ENCODE data around the gene PCDHB1. TPM values are rescaled to one million over a fixed set of nuclear protein-coding genes. Genes with fewer than 3 reads are reported as not detected.

Gene PCDHB1
- total and polyA plus RNA-seq, 2 experiments from 2014 or later: 0.17 TPM; not detected in 1

GRCh38 chr5:141022384-141022783 lies 28.8 kb upstream of the PCDHB1 start:
- 100% methylated on average over 1 of the region's 1 CpG for WGBS (ENCODE audit: low lambda C conversion rate, missing lambda C conversion rate)
- no peaks in the 10 kb centered on the region for H3K27me3 ChIP-seq
- no peak overlapping the region for H3K27ac ChIP-seq
- no peak overlapping the region for H3K4me2 ChIP-seq
- H3K4me3 ChIP-seq: no peak overlapping the region
- H3K36me3 ChIP-seq (replicated peaks; ENCODE audit: insufficient read depth, low read depth): no peaks in the 10 kb centered on the region
- TF ChIP-seq EZH2 (IDR thresholded peaks at IDR 0.05; ENCODE audit: borderline replicate concordance) (no peak), EZH2phosphoT487 (IDR thresholded peaks at IDR 0.05; ENCODE audit: low read depth, severe bottlenecking, unreplicated experiment) (no peak), CTCF (IDR thresholded peaks at IDR 0.05; ENCODE audit: poor library complexity) (no peak)
- no peak overlapping the region for H2AFZ ChIP-seq
- no peaks in the 10 kb centered on the region for H3K9me3 ChIP-seq (ENCODE audit: low read depth)
- no peaks in the 10 kb centered on the region for H3K4me1 ChIP-seq (ENCODE audit: insufficient read depth)
- H3K79me2 ChIP-seq: no peaks in the 10 kb centered on the region
- H4K20me1 ChIP-seq (ENCODE audit: insufficient read depth, poor library complexity, severe bottlenecking): no peaks in the 10 kb centered on the region
- no peaks in the 10 kb centered on the region for H3K9me2 ChIP-seq (replicated peaks; ENCODE audit: insufficient read depth)
- DNase-seq (ENCODE audit: low spot score): no peak

- H3K36me3 ChIP-seq (replicated peaks; ENCODE audit: insufficient read depth, low read depth): no peaks in the 10 kb centered on the region
- no peaks in the 10 kb centered on the region for H3K9me3 ChIP-seq (ENCODE audit: low read depth)
- no peak for TF ChIP-seq EZH2 (IDR thresholded peaks at IDR 0.05; ENCODE audit: borderline replicate concordance)
- TF ChIP-seq EZH2phosphoT487 (IDR thresholded peaks at IDR 0.05; ENCODE audit: low read depth, severe bottlenecking, unreplicated experiment): no peak
- 89% methylated on average over 13 of the region's 15 CpGs for WGBS (ENCODE audit: low lambda C conversion rate, missing lambda C conversion rate)
- H3K27ac ChIP-seq: no peak overlapping the region
- no peaks in the 10 kb centered on the region for H3K79me2 ChIP-seq
- no peak overlapping the region for H3K4me3 ChIP-seq
- H3K27me3 ChIP-seq: no peaks in the 10 kb centered on the region
- H3K4me2 ChIP-seq: no peak overlapping the region
- no peak for DNase-seq (ENCODE audit: low spot score)
- no peaks in the 10 kb centered on the region for H4K20me1 ChIP-seq (ENCODE audit: insufficient read depth, poor library complexity, severe bottlenecking)
- no peaks in the 10 kb centered on the region for H3K4me1 ChIP-seq (ENCODE audit: insufficient read depth)
- no peaks in the 10 kb centered on the region for H3K9me2 ChIP-seq (replicated peaks; ENCODE audit: insufficient read depth)
- H2AFZ ChIP-seq: no peak overlapping the region
These were observed 20.2 kb upstream of the PCDHB1 start for GRCh38 chr5:141031006-141031405.

GRCh38 chr5:141032626-141033025 lies 18.5 kb upstream of the PCDHB1 start:
- TF ChIP-seq EZH2 (IDR thresholded peaks at IDR 0.05; ENCODE audit: borderline replicate concordance): no peak
- no peak for TF ChIP-seq CTCF (IDR thresholded peaks at IDR 0.05; ENCODE audit: poor library complexity)
- no peak for TF ChIP-seq EZH2phosphoT487 (IDR thresholded peaks at IDR 0.05; ENCODE audit: low read depth, severe bottlenecking, unreplicated experiment)
- H2AFZ ChIP-seq: no peak overlapping the region
- no peaks in the 10 kb centered on the region for H4K20me1 ChIP-seq (ENCODE audit: insufficient read depth, poor library complexity, severe bottlenecking)
- H3K27ac ChIP-seq: no peak overlapping the region
- H3K27me3 ChIP-seq: no peaks in the 10 kb centered on the region
- H3K4me2 ChIP-seq: no peak overlapping the region
- H3K4me3 ChIP-seq: no peak overlapping the region
- H3K9me3 ChIP-seq (ENCODE audit: low read depth): no peaks in the 10 kb centered on the region
- H3K36me3 ChIP-seq (replicated peaks; ENCODE audit: insufficient read depth, low read depth): no peaks in the 10 kb centered on the region
- no peaks in the 10 kb centered on the region for H3K4me1 ChIP-seq (ENCODE audit: insufficient read depth)
- no peaks in the 10 kb centered on the region for H3K79me2 ChIP-seq
- DNase-seq (ENCODE audit: low spot score): no peak
- no peaks in the 10 kb centered on the region for H3K9me2 ChIP-seq (replicated peaks; ENCODE audit: insufficient read depth)
- 86% methylated on average over 1 of the region's 1 CpG for WGBS (ENCODE audit: low lambda C conversion rate, missing lambda C conversion rate)

GRCh38 chr5:141039061-141039460 lies 12.1 kb upstream of the PCDHB1 start:
- no peaks in the 10 kb centered on the region for H3K9me3 ChIP-seq (ENCODE audit: low read depth)
- no peaks in the 10 kb centered on the region for H3K36me3 ChIP-seq (replicated peaks; ENCODE audit: insufficient read depth, low read depth)
- no peaks in the 10 kb centered on the region for H3K27me3 ChIP-seq
- no peak for DNase-seq (ENCODE audit: low spot score)
- no peak for TF ChIP-seq EZH2 (IDR thresholded peaks at IDR 0.05; ENCODE audit: borderline replicate concordance)
- no peak for TF ChIP-seq CTCF (IDR thresholded peaks at IDR 0.05; ENCODE audit: poor library complexity)
- no peak for TF ChIP-seq EZH2phosphoT487 (IDR thresholded peaks at IDR 0.05; ENCODE audit: low read depth, severe bottlenecking, unreplicated experiment)
- H3K79me2 ChIP-seq: no peaks in the 10 kb centered on the region
- no peak overlapping the region for H3K4me3 ChIP-seq
- H2AFZ ChIP-seq: no peak overlapping the region
- no peaks in the 10 kb centered on the region for H4K20me1 ChIP-seq (ENCODE audit: insufficient read depth, poor library complexity, severe bottlenecking)
- peak overlapping the region; percentile 91 for H3K4me2 ChIP-seq
- no peaks in the 10 kb centered on the region for H3K4me1 ChIP-seq (ENCODE audit: insufficient read depth)
- H3K9me2 ChIP-seq (replicated peaks; ENCODE audit: insufficient read depth): no peaks in the 10 kb centered on the region
- H3K27ac ChIP-seq: no peak overlapping the region
